Measurements from ENCODE around the gene PDGFC. TPM values are rescaled to one million over a fixed set of nuclear protein-coding genes. Genes with fewer than 3 reads are reported as not detected.

PDGFC gene
- total RNA-seq, 2 experiments from 2014 or later: not detected

- no peak for TF ChIP-seq CTCF (conservative IDR thresholded peaks at IDR 0.05; ENCODE audit: low read length)
- no peak for DNase-seq (ENCODE audit: low spot score)
- ChIA-PET CTCF (ENCODE audit: unreplicated experiment) (no interaction called here), POLR2A (interaction anchor here (0.6 to 0.7 kb wide), 3 partner anchors 26 to 432 kb away, joined by 3 to 4 read pairs (median 3); no protein-coding TSS in a partner anchor)
- Histone ChIP-seq H3K9me2 (ENCODE audit: insufficient read depth, low read length) (no peaks in the 10 kb centered on the region), H3K4me3 (ENCODE audit: low read depth, low read length, poor library complexity, severe bottlenecking) (no peak overlapping the region), H2AFZ (ENCODE audit: low read length) (no peak overlapping the region), H4K20me1 (ENCODE audit: insufficient read depth, low read length) (no peaks in the 10 kb centered on the region), H3K36me3 (ENCODE audit: insufficient read depth, low read length) (no peaks in the 10 kb centered on the region), H3K4me1 (ENCODE audit: insufficient read depth, low read length, poor library complexity, severe bottlenecking) (no peaks in the 10 kb centered on the region), H3K27ac (ENCODE audit: low read depth, low read length, poor library complexity, severe bottlenecking) (no peak overlapping the region), H3K9me3 (ENCODE audit: low read length) (no peaks in the 10 kb centered on the region), H3K79me2 (ENCODE audit: insufficient read depth, low read depth, low read length) (no peaks in the 10 kb centered on the region), H3K4me2 (ENCODE audit: low read length) (no peak overlapping the region)
- no TSS peak for BruUV-seq (replicated peaks)
- intact Hi-C loops (cut with micrococcal nuclease; ENCODE audit: unreplicated experiment): no loop called here
These were observed 23.5 kb downstream of the PDGFC start for GRCh38 chr4:156948133-156948532.

- no peak overlapping the region for H3K27ac ChIP-seq (ENCODE audit: low read depth, low read length, poor library complexity, severe bottlenecking)
- DNase-seq (ENCODE audit: low spot score): no peak
- no peaks in the 10 kb centered on the region for H3K9me3 ChIP-seq (ENCODE audit: low read length)
- no peaks in the 10 kb centered on the region for H3K36me3 ChIP-seq (ENCODE audit: insufficient read depth, low read length)
- no peak overlapping the region for H2AFZ ChIP-seq (ENCODE audit: low read length)
- ChIA-PET CTCF (ENCODE audit: unreplicated experiment) (no interaction called here), POLR2A (no interaction called here)
- H3K4me1 ChIP-seq (ENCODE audit: insufficient read depth, low read length, poor library complexity, severe bottlenecking): no peaks in the 10 kb centered on the region
- no TSS peak for BruUV-seq (replicated peaks)
- H3K4me3 ChIP-seq (ENCODE audit: low read depth, low read length, poor library complexity, severe bottlenecking): no peak overlapping the region
- H3K4me2 ChIP-seq (ENCODE audit: low read length): no peak overlapping the region
- intact Hi-C loops (cut with micrococcal nuclease; ENCODE audit: unreplicated experiment): no loop called here
- no peaks in the 10 kb centered on the region for H3K9me2 ChIP-seq (ENCODE audit: insufficient read depth, low read length)
- no peaks in the 10 kb centered on the region for H3K79me2 ChIP-seq (ENCODE audit: insufficient read depth, low read depth, low read length)
- TF ChIP-seq EZH2phosphoT487 (IDR thresholded peaks at IDR 0.05; ENCODE audit: borderline replicate concordance, low read depth, low read length) (no peak), CTCF (conservative IDR thresholded peaks at IDR 0.05; ENCODE audit: low read length) (no peak)
- H4K20me1 ChIP-seq (ENCODE audit: insufficient read depth, low read length): no peaks in the 10 kb centered on the region
These were observed 24.8 kb downstream of the PDGFC start for GRCh38 chr4:156946516-156947424.

- ChIA-PET CTCF (ENCODE audit: unreplicated experiment) (no interaction called here), POLR2A (interaction anchor here (0.6 kb wide), 1 partner anchor 49 kb away, joined by 5 read pairs; no protein-coding TSS in a partner anchor)
- Histone ChIP-seq H2AFZ (ENCODE audit: low read length) (no peak overlapping the region), H3K9me2 (ENCODE audit: insufficient read depth, low read length) (no peaks in the 10 kb centered on the region), H3K79me2 (ENCODE audit: insufficient read depth, low read depth, low read length) (no peaks in the 10 kb centered on the region), H3K27ac (ENCODE audit: low read depth, low read length, poor library complexity, severe bottlenecking) (no peak overlapping the region), H3K4me2 (ENCODE audit: low read length) (no peak overlapping the region), H3K9me3 (ENCODE audit: low read length) (no peaks in the 10 kb centered on the region), H3K4me3 (ENCODE audit: low read depth, low read length, poor library complexity, severe bottlenecking) (no peak overlapping the region), H3K36me3 (ENCODE audit: insufficient read depth, low read length) (no peaks in the 10 kb centered on the region), H3K4me1 (ENCODE audit: insufficient read depth, low read length, poor library complexity, severe bottlenecking) (no peaks in the 10 kb centered on the region), H4K20me1 (ENCODE audit: insufficient read depth, low read length) (no peaks in the 10 kb centered on the region)
- intact Hi-C loops (cut with micrococcal nuclease; ENCODE audit: unreplicated experiment): no loop called here
- no TSS peak for BruUV-seq (replicated peaks)
- TF ChIP-seq CTCF (conservative IDR thresholded peaks at IDR 0.05; ENCODE audit: low read length) (no peak), EZH2phosphoT487 (IDR thresholded peaks at IDR 0.05; ENCODE audit: borderline replicate concordance, low read depth, low read length) (no peak)
- no peak for DNase-seq (ENCODE audit: low spot score)
These were observed 26.1 kb downstream of the PDGFC start for GRCh38 chr4:156945532-156945931.

All from OCI-LY7 (cell line).